ENCODE results near the gene ATP6V0C.

Gene ATP6V0C

DNA sequence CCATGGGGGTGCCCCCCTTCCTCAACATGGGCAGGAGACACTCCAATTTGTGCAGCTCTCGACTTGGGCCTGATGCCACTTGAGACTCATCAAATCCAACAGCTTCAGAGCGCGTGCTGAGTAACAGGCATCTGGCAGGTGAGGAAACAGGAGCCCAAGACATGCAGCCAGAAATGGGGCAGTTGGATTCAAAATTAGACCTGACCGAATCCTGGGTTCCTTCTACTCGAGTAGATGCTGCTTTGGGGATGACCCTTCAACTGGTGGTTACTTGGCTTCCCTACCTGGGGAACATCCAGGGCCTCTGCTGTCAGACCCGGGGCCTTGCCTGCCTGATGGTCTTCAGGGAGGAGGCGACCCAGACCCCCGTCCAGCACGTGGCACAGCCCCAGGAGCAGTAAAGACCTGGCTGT lies 43.1 kb upstream of the ATP6V0C start:
- no peak overlapping the region for H3K4me3 ChIP-seq (replicated peaks; ENCODE audit: insufficient read depth, low read length)
- no peak for DNase-seq (ENCODE audit: low read depth in 1 of 2, low spot score in 1 of 2)
- no peak overlapping the region for H3K27ac ChIP-seq (replicated peaks)
- no peak for TF ChIP-seq GABPA (IDR thresholded peaks at IDR 0.05; ENCODE audit: low read depth)
- no peak for TF ChIP-seq SPI1 (IDR thresholded peaks at IDR 0.05; ENCODE audit: borderline replicate concordance, low read depth)
- TF ChIP-seq, protein P1, sequence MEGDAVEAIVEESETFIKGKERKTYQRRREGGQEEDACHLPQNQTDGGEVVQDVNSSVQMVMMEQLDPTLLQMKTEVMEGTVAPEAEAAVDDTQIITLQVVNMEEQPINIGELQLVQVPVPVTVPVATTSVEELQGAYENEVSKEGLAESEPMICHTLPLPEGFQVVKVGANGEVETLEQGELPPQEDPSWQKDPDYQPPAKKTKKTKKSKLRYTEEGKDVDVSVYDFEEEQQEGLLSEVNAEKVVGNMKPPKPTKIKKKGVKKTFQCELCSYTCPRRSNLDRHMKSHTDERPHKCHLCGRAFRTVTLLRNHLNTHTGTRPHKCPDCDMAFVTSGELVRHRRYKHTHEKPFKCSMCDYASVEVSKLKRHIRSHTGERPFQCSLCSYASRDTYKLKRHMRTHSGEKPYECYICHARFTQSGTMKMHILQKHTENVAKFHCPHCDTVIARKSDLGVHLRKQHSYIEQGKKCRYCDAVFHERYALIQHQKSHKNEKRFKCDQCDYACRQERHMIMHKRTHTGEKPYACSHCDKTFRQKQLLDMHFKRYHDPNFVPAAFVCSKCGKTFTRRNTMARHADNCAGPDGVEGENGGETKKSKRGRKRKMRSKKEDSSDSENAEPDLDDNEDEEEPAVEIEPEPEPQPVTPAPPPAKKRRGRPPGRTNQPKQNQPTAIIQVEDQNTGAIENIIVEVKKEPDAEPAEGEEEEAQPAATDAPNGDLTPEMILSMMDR (IDR thresholded peaks at IDR 0.05; ENCODE audit: insufficient read depth, low read length): no peak
- TF ChIP-seq POLR2AphosphoS5 (IDR thresholded peaks at IDR 0.05; ENCODE audit: low read depth): no peak
- TF ChIP-seq, protein P2, sequence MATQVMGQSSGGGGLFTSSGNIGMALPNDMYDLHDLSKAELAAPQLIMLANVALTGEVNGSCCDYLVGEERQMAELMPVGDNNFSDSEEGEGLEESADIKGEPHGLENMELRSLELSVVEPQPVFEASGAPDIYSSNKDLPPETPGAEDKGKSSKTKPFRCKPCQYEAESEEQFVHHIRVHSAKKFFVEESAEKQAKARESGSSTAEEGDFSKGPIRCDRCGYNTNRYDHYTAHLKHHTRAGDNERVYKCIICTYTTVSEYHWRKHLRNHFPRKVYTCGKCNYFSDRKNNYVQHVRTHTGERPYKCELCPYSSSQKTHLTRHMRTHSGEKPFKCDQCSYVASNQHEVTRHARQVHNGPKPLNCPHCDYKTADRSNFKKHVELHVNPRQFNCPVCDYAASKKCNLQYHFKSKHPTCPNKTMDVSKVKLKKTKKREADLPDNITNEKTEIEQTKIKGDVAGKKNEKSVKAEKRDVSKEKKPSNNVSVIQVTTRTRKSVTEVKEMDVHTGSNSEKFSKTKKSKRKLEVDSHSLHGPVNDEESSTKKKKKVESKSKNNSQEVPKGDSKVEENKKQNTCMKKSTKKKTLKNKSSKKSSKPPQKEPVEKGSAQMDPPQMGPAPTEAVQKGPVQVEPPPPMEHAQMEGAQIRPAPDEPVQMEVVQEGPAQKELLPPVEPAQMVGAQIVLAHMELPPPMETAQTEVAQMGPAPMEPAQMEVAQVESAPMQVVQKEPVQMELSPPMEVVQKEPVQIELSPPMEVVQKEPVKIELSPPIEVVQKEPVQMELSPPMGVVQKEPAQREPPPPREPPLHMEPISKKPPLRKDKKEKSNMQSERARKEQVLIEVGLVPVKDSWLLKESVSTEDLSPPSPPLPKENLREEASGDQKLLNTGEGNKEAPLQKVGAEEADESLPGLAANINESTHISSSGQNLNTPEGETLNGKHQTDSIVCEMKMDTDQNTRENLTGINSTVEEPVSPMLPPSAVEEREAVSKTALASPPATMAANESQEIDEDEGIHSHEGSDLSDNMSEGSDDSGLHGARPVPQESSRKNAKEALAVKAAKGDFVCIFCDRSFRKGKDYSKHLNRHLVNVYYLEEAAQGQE (IDR thresholded peaks at IDR 0.05; ENCODE audit: insufficient replicate concordance, low read depth): no peak
- peaks cover 27% of the 10 kb centered on the region for H3K27me3 ChIP-seq (ENCODE audit: insufficient read depth, poor library complexity, severe bottlenecking)

DNA sequence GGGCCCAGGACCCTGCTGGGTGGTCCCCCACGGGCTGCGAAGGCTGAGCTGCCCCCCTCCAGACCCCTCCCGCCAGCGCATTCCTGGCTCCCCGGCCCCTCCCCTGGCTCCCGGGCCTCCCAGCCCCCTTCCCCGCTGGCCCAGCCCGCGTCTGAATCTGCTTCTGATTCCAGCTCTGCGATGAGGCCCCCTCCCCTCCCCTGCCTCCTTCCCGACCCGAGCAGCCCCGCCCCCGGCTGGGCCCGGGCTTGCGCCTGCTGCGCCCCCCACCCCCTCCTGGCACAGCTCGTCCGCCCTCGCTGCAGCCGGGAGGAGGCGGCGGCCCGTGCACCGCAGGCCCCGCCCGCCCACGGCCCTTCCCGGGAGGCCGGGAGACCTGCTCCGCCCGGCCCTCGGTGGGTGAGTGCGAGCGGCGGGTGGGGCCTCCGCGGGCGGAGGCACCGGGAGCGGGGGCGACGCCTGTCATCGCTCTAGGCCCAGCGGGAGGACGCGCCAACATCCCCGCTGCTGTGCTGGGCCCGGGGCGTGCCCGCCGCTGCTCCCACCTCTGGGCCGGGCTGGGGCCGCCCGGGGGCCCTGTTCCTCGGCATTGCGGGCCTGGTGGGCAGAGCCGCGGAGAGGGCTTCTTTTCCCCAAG lies 42.6 kb upstream of the ATP6V0C start, which contains the start of gene NTN3:
TSS of gene NTN3 (plus strand) at position 282 of the 637 bp plus-strand sequence. CDS start 405 bp downstream, outside the sequence.
- peaks cover 27% of the 10 kb centered on the region for H3K27me3 ChIP-seq (ENCODE audit: insufficient read depth, poor library complexity, severe bottlenecking)
- H3K4me3 ChIP-seq (replicated peaks; ENCODE audit: insufficient read depth, low read length): no peak within 1 kb of the TSS
- no peak for TF ChIP-seq POLR2AphosphoS5 (IDR thresholded peaks at IDR 0.05; ENCODE audit: low read depth)
- TF ChIP-seq, protein P2 (IDR thresholded peaks at IDR 0.05; ENCODE audit: insufficient replicate concordance, low read depth): no peak
- no peak for TF ChIP-seq GABPA (IDR thresholded peaks at IDR 0.05; ENCODE audit: low read depth)
- TF ChIP-seq SPI1 (IDR thresholded peaks at IDR 0.05; ENCODE audit: borderline replicate concordance, low read depth): no peak
- TF ChIP-seq, protein P1 (IDR thresholded peaks at IDR 0.05; ENCODE audit: insufficient read depth, low read length): no peak
- no peak for DNase-seq (ENCODE audit: low read depth in 1 of 2, low spot score in 1 of 2)
- no peak within 1 kb of the TSS for H3K27ac ChIP-seq (replicated peaks)

DNA sequence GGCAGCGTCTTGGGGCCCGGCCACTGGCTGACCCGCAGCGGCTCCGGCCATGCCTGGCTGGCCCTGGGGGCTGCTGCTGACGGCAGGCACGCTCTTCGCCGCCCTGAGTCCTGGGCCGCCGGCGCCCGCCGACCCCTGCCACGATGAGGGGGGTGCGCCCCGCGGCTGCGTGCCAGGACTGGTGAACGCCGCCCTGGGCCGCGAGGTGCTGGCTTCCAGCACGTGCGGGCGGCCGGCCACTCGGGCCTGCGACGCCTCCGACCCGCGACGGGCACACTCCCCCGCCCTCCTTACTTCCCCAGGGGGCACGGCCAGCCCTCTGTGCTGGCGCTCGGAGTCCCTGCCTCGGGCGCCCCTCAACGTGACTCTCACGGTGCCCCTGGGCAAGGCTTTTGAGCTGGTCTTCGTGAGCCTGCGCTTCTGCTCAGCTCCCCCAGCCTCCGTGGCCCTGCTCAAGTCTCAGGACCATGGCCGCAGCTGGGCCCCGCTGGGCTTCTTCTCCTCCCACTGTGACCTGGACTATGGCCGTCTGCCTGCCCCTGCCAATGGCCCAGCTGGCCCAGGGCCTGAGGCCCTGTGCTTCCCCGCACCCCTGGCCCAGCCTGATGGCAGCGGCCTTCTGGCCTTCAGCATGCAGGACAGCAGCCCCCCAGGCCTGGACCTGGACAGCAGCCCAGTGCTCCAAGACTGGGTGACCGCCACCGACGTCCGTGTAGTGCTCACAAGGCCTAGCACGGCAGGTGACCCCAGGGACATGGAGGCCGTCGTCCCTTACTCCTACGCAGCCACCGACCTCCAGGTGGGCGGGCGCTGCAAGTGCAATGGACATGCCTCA lies 41.9 kb upstream of the ATP6V0C start:
- no peak for DNase-seq (ENCODE audit: low read depth in 1 of 2, low spot score in 1 of 2)
- no peak overlapping the region for H3K4me3 ChIP-seq (replicated peaks; ENCODE audit: insufficient read depth, low read length)
- no peak for TF ChIP-seq GABPA (IDR thresholded peaks at IDR 0.05; ENCODE audit: low read depth)
- TF ChIP-seq SPI1 (IDR thresholded peaks at IDR 0.05; ENCODE audit: borderline replicate concordance, low read depth): no peak
- no peak for TF ChIP-seq POLR2AphosphoS5 (IDR thresholded peaks at IDR 0.05; ENCODE audit: low read depth)
- TF ChIP-seq, protein P2 (IDR thresholded peaks at IDR 0.05; ENCODE audit: insufficient replicate concordance, low read depth): no peak
- TF ChIP-seq, protein P1 (IDR thresholded peaks at IDR 0.05; ENCODE audit: insufficient read depth, low read length): no peak
- H3K27me3 ChIP-seq (ENCODE audit: insufficient read depth, poor library complexity, severe bottlenecking): peaks cover 27% of the 10 kb centered on the region
- H3K27ac ChIP-seq (replicated peaks): no peak overlapping the region
